BE2C (cell line): ENCODE results near the gene YAP1.

Experiments used
- DNase-seq: peaks from one replicate; pipeline ENCODE4 v3.0.0-alpha.2; 2020
- H3K27me3 ChIP-seq: fragments of 250-450 bp; sonication (Bioruptor Pico); 2 replicates; pipeline ENCODE4 v1.5.1; 2020; ENCODE audit warnings: mild to moderate bottlenecking
- H3K36me3 ChIP-seq: fragments of 250-450 bp; sonication (Bioruptor Pico); 2 replicates; pipeline ENCODE4 v1.5.1; 2020; ENCODE audit warnings: mild to moderate bottlenecking
- H3K4me1 ChIP-seq: fragments of 250-450 bp; sonication (Bioruptor Pico); 2 replicates; pipeline ENCODE4 v1.5.1; 2020
- H3K4me3 ChIP-seq: 2 replicates; pipeline ENCODE4 v1.5.1; 2011; ENCODE audit warnings: low read depth, low read length
- H3K9me3 ChIP-seq: fragments of 250-450 bp; sonication (Bioruptor Pico); 2 replicates; pipeline ENCODE4 v1.5.1; 2020
- CTCF ChIP-seq: IDR thresholded peaks from 2 replicates; pipeline ENCODE4 v1.5.1; 2012; ENCODE audit warnings: mild to moderate bottlenecking, low read depth, low read length

Gene YAP1

GRCh38 chr11:102186551-102187191 is 76.4 kb downstream of the YAP1 start:
- H3K4me3 ChIP-seq, result no peak overlapping the region
- no peaks in the 10 kb centered on the region for H3K9me3 ChIP-seq
- no peak for DNase-seq
- TF ChIP-seq CTCF, result no peak
- no peaks in the 10 kb centered on the region for H3K27me3 ChIP-seq
- no peaks in the 10 kb centered on the region for H3K36me3 ChIP-seq
- peaks cover 3% of the 10 kb centered on the region; the same call in 1 of the 2 replicates for H3K4me1 ChIP-seq

- Histone ChIP-seq H3K9me3 (no peaks in the 10 kb centered on the region), H3K4me3 (no peak overlapping the region), H3K27me3 (no peaks in the 10 kb centered on the region), H3K4me1 (peaks cover 3% of the 10 kb centered on the region; the same call in 1 of the 2 replicates), H3K36me3 (no peaks in the 10 kb centered on the region)
- TF ChIP-seq CTCF, result no peak
- DNase-seq, result peak; percentile 8
These were observed 77.3 kb downstream of the YAP1 start for GRCh38 chr11:102187416-102188151.

GRCh38 chr11:102188488-102188887 is 78.2 kb downstream of the YAP1 start:
- no peak for TF ChIP-seq CTCF
- Histone ChIP-seq H3K27me3 (no peaks in the 10 kb centered on the region), H3K4me3 (no peak overlapping the region), H3K36me3 (no peaks in the 10 kb centered on the region), H3K9me3 (no peaks in the 10 kb centered on the region), H3K4me1 (peaks cover 3% of the 10 kb centered on the region; the same call in 1 of the 2 replicates)
- DNase-seq, result no peak

- Histone ChIP-seq H3K27me3 (no peaks in the 10 kb centered on the region), H3K36me3 (no peaks in the 10 kb centered on the region), H3K9me3 (no peaks in the 10 kb centered on the region), H3K4me3 (no peak overlapping the region), H3K4me1 (peaks cover 3% of the 10 kb centered on the region; the same call in 1 of the 2 replicates)
- no peak for DNase-seq
- TF ChIP-seq CTCF, result no peak
These were observed 81.6 kb downstream of the YAP1 start for GRCh38 chr11:102191832-102192231.

GRCh38 chr11:102192349-102193066 is 82.3 kb downstream of the YAP1 start:
- TF ChIP-seq CTCF, result no peak
- Histone ChIP-seq H3K36me3 (no peaks in the 10 kb centered on the region), H3K4me3 (no peak overlapping the region), H3K27me3 (no peaks in the 10 kb centered on the region), H3K4me1 (peaks cover 3% of the 10 kb centered on the region; the same call in 1 of the 2 replicates), H3K9me3 (no peaks in the 10 kb centered on the region)
- no peak for DNase-seq
